Parathyroid adenoma (tissue), 2 donors: ENCODE measurements around the gene EGFR.
"Not testable (repeated sequence)": the region's sequence is repeated elsewhere in the genome, so short reads cannot be mapped to it uniquely, and the experiment has no call there.

ENCODE experiments used
- H2AFZ ChIP-seq: fragments of 300-600 bp; sonication (generic); one replicate; pipeline ENCODE4 v1.7.0; 2017; ENCODE audit warnings: antibody characterized with exemption, mild to moderate bottlenecking
- H3K27ac ChIP-seq: fragments of 300-600 bp; sonication (generic); one replicate; pipeline ENCODE4 v1.7.0; 2017
- H3K27me3 ChIP-seq: fragments of 300-600 bp; sonication (generic); one replicate; pipeline ENCODE4 v1.7.0; 2017; ENCODE audit warnings: low read length; ENCODE audit not compliant: control insufficient read depth, insufficient read depth
- H3K36me3 ChIP-seq: fragments of 300-600 bp; sonication (generic); one replicate; pipeline ENCODE4 v1.7.0; 2017; ENCODE audit warnings: low read length; ENCODE audit not compliant: control insufficient read depth, insufficient read depth
- H3K4me1 ChIP-seq: fragments of 300-600 bp; sonication (generic); one replicate; pipeline ENCODE4 v1.7.0; 2017; ENCODE audit warnings: control low read depth
- H3K4me2 ChIP-seq: fragments of 300-600 bp; sonication (generic); one replicate; pipeline ENCODE4 v1.7.0; 2017; ENCODE audit warnings: low read length
- H3K4me3 ChIP-seq: fragments of 300-600 bp; sonication (generic); one replicate; pipeline ENCODE4 v1.7.0; 2017; ENCODE audit warnings: low read depth, low read length
- H3K79me2 ChIP-seq: fragments of 300-600 bp; sonication (generic); one replicate; pipeline ENCODE4 v1.7.0; 2017; ENCODE audit warnings: control low read depth
- H3K9ac ChIP-seq: fragments of 300-600 bp; sonication (generic); one replicate; pipeline ENCODE4 v1.7.0; 2017; ENCODE audit warnings: mild to moderate bottlenecking
- H3K9me3 ChIP-seq: fragments of 300-600 bp; sonication (generic); one replicate; pipeline ENCODE4 v1.7.0; 2017; ENCODE audit warnings: low read length; ENCODE audit not compliant: control insufficient read depth
- CTCF ChIP-seq: fragments of 300-600 bp; sonication (generic); IDR thresholded peaks from one replicate; pipeline ENCODE4 v1.7.0; 2017; ENCODE audit warnings: antibody characterized with exemption, mild to moderate bottlenecking
- donor health status: primary hyperparathyroidism.

The EGFR gene

GRCh38 chr7:55034776-55035175, 16.0 kb downstream of the EGFR start:
- no peaks in the 10 kb centered on the region for H3K27me3 ChIP-seq
- H3K9me3 ChIP-seq: no peaks in the 10 kb centered on the region
- no peak overlapping the region for H3K4me3 ChIP-seq
- peaks cover 4% of the 10 kb centered on the region for H3K4me1 ChIP-seq
- no peak for TF ChIP-seq CTCF
- H3K9ac ChIP-seq: no peak overlapping the region
- no peaks in the 10 kb centered on the region for H3K36me3 ChIP-seq
- H3K79me2 ChIP-seq: no peaks in the 10 kb centered on the region
- no peak overlapping the region for H2AFZ ChIP-seq
- no peak overlapping the region for H3K4me2 ChIP-seq
- no peak overlapping the region for H3K27ac ChIP-seq

GRCh38 chr7:55035410-55035809, 16.6 kb downstream of the EGFR start:
- not testable (repeated sequence) for H3K9ac ChIP-seq, H3K27me3 ChIP-seq, H3K4me2 ChIP-seq, H3K79me2 ChIP-seq, H2AFZ ChIP-seq, H3K4me1 ChIP-seq, H3K36me3 ChIP-seq, H3K4me3 ChIP-seq, H3K27ac ChIP-seq, H3K9me3 ChIP-seq

- no peak for TF ChIP-seq CTCF
- H3K4me1 ChIP-seq: peaks cover 4% of the 10 kb centered on the region
- H3K9ac ChIP-seq: no peak overlapping the region
- no peaks in the 10 kb centered on the region for H3K27me3 ChIP-seq
- no peak overlapping the region for H3K4me2 ChIP-seq
- H3K79me2 ChIP-seq: no peaks in the 10 kb centered on the region
- H2AFZ ChIP-seq: no peak overlapping the region
- H3K36me3 ChIP-seq: no peaks in the 10 kb centered on the region
- no peaks in the 10 kb centered on the region for H3K9me3 ChIP-seq
- H3K27ac ChIP-seq: no peak overlapping the region
- no peak overlapping the region for H3K4me3 ChIP-seq
These were observed 18.3 kb downstream of the EGFR start for GRCh38 chr7:55036950-55037736.

DNA sequence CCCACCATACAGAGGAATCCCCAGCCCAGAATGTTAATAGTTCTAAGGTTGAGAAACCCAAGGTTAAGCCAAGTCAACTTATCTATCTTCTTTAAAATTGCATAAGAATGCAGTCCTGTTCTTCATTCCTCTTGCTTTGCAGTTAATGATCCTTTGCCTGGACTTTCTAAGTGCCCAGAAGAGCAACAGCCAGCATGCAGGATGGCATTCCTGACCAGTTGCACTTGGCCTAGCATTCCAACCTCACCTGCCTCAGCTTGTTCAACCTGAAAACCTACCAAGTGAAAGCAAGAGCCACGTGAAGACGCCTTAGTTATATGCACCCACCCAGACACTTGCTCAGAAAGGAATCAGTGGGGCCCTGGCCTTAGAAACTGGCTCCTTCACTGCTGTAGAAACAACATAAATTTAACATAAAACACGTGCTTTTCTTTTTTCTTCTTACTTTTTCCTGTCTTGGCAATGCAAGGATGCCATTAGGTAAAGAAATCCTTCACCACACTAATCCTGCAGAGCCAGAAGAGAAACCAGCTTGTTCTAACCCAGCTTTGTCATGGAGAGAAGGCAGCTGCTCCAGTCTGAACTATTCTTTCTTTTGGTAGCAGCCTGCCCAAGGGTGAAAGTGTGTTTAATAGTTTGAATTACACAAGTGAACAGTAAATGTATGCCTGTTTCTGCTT, 25.0 kb downstream of the EGFR start:
- no peak overlapping the region for H3K4me2 ChIP-seq
- no peaks in the 10 kb centered on the region for H3K36me3 ChIP-seq
- H3K9me3 ChIP-seq: no peaks in the 10 kb centered on the region
- H3K9ac ChIP-seq: no peak overlapping the region
- H3K4me3 ChIP-seq: no peak overlapping the region
- H3K4me1 ChIP-seq: peaks cover 11% of the 10 kb centered on the region
- H3K79me2 ChIP-seq: no peaks in the 10 kb centered on the region
- peak overlapping the region; percentile 44 for H2AFZ ChIP-seq
- no peak overlapping the region for H3K27ac ChIP-seq
- TF ChIP-seq CTCF: no peak
- no peaks in the 10 kb centered on the region for H3K27me3 ChIP-seq

- Histone ChIP-seq H3K36me3 (no peaks in the 10 kb centered on the region), H3K79me2 (no peaks in the 10 kb centered on the region), H3K27me3 (no peaks in the 10 kb centered on the region), H3K9me3 (no peaks in the 10 kb centered on the region), H3K27ac (no peak overlapping the region), H2AFZ (peak overlapping the region; percentile 44), H3K9ac (no peak overlapping the region), H3K4me3 (no peak overlapping the region), H3K4me1 (peaks cover 11% of the 10 kb centered on the region), H3K4me2 (no peak overlapping the region)
- no peak for TF ChIP-seq CTCF
These were observed 25.5 kb downstream of the EGFR start for GRCh38 chr7:55044371-55044717.
